GM23248 (cell line): ENCODE data around the gene POR. TPM values are rescaled to one million over a fixed set of nuclear protein-coding genes. Genes with fewer than 3 reads are reported as not detected.

ENCODE experiments used
- DNase-seq: peaks from one replicate; pipeline ENCODE4 v3.0.0-alpha.2; 2015
- H2AFZ ChIP-seq: fragments of 200-600 bp; sonication (generic); 2 replicates; pipeline ENCODE4 v1.6.1; 2016; ENCODE audit warnings: antibody characterized with exemption
- H3F3A ChIP-seq: fragments of 200-600 bp; sonication (generic); 2 replicates; pipeline ENCODE4 v1.6.1; 2016; ENCODE audit warnings: mild to moderate bottlenecking, antibody characterized with exemption, mixed run types; ENCODE audit not compliant: insufficient read depth
- H3K27ac ChIP-seq: fragments of 200-600 bp; sonication (generic); 2 replicates; pipeline ENCODE4 v1.5.1; 2016; ENCODE audit warnings: mild to moderate bottlenecking
- H3K27me3 ChIP-seq: fragments of 200-600 bp; sonication (generic); replicated peaks from 2 replicates; pipeline ENCODE4 v1.6.1; 2016; ENCODE audit warnings: mild to moderate bottlenecking; ENCODE audit not compliant: insufficient read depth
- H3K36me3 ChIP-seq: fragments of 200-600 bp; sonication (generic); 2 replicates; pipeline ENCODE4 v1.6.1; 2016; ENCODE audit warnings: low read depth, mild to moderate bottlenecking
- H3K4me1 ChIP-seq: fragments of 200-600 bp; sonication (generic); 2 replicates; pipeline ENCODE4 v1.6.1; 2016; ENCODE audit warnings: mild to moderate bottlenecking; ENCODE audit not compliant: insufficient read depth
- H3K4me2 ChIP-seq: fragments of 200-600 bp; sonication (generic); one replicate; pipeline ENCODE4 v1.6.1; 2016; ENCODE audit warnings: mild to moderate bottlenecking; ENCODE audit not compliant: unreplicated experiment
- H3K4me3 ChIP-seq: fragments of 200-600 bp; sonication (generic); 2 replicates; pipeline ENCODE4 v1.5.1; 2016; ENCODE audit warnings: mild to moderate bottlenecking
- H3K79me2 ChIP-seq: fragments of 200-600 bp; sonication (generic); 2 replicates; pipeline ENCODE4 v1.6.1; 2016; ENCODE audit warnings: mild to moderate bottlenecking; ENCODE audit not compliant: insufficient read depth
- H3K9ac ChIP-seq: fragments of 200-600 bp; sonication (generic); 2 replicates; pipeline ENCODE4 v1.6.1; 2016; ENCODE audit warnings: mild to moderate bottlenecking
- H3K9me2 ChIP-seq: fragments of 200-600 bp; sonication (generic); 2 replicates; pipeline ENCODE4 v1.6.1; 2016; ENCODE audit warnings: mixed run types, mild to moderate bottlenecking, moderate library complexity; ENCODE audit not compliant: insufficient read depth
- H3K9me3 ChIP-seq: fragments of 200-600 bp; sonication (generic); one replicate; pipeline ENCODE4 v1.6.1; 2017; ENCODE audit warnings: low read depth
- H4K20me1 ChIP-seq: fragments of 200-600 bp; sonication (generic); 2 replicates; pipeline ENCODE4 v1.6.0; 2016; ENCODE audit not compliant: insufficient read depth
- EZH2 ChIP-seq: fragments of 200-600 bp; sonication (generic); IDR thresholded peaks from 2 replicates; pipeline ENCODE4 v1.6.1; 2018; ENCODE audit warnings: antibody characterized with exemption, mild to moderate bottlenecking; ENCODE audit not compliant: insufficient read depth, poor library complexity, severe bottlenecking
- EZH2phosphoT487 ChIP-seq: fragments of 200-600 bp; sonication (generic); IDR thresholded peaks from 2 replicates; pipeline ENCODE4 v1.6.1; 2018; ENCODE audit warnings: antibody characterized with exemption, moderate library complexity, mild to moderate bottlenecking, low read depth; ENCODE audit not compliant: insufficient read depth
- WGBS, 2 experiments: methylation state at CpG; one replicate each; pipeline ENCODE4 v1.1.6; 2015 to 2017; ENCODE audit warnings: low lambda C conversion rate in 2 of 2, low coverage in 1 of 2; ENCODE audit errors: missing lambda C conversion rate in 2 of 2; 5-methylcytosine and 5-hydroxymethylcytosine counted together
- in situ Hi-C: fragments of 300-500 bp; cut with MboI; formaldehyde crosslinking; loops from 2 replicates; pipeline ENCODE4 v1.15.0; 2020
- microRNA-seq: library from miRNA; unstranded; fragments of <30 nt; microRNA quantifications from one replicate; pipeline ENCODE4, GENCODE V29; 2016; ENCODE audit warnings: borderline number of aligned reads
- polyA plus RNA-seq: library from polyadenylated mRNA; unstranded; fragments of >200 nt; fragmentation: Nextera tagmentation; extraction: Ambion mirVana; gene quantifications from 2 replicates; pipeline ENCODE4 v1.2.1, GENCODE V29; 2016
- small RNA-seq: library from RNA; depleted of rRNA; stranded (forward); fragments of <200 nt; gene quantifications from one replicate; pipeline ENCODE3, GENCODE V24; 2014; ENCODE audit warnings: low read depth, low replicate concordance
- total RNA-seq: library from RNA; depleted of rRNA; stranded (reverse); fragments of >200 nt; shearing (Covaris generic); gene quantifications from 2 replicates; pipeline ENCODE4 v1.2.3, GENCODE V29; 2014; rRNA removed

POR gene
- total and polyA plus RNA-seq, 2 experiments from 2014 or later: 42.7 to 58.6 TPM

GRCh38 chr7:76031964-76032363, 117.0 kb downstream of the POR start:
- in situ Hi-C loops: no loop called here
- Histone ChIP-seq H2AFZ (no peak overlapping the region), H3K36me3 (no peaks in the 10 kb centered on the region), H3K9me3 (no peaks in the 10 kb centered on the region), H3K79me2 (peaks cover 17% of the 10 kb centered on the region; the same call in 1 of the 2 replicates), H3K27ac (no peak overlapping the region), H3K4me2 (no peak overlapping the region), H3K9me2 (no peaks in the 10 kb centered on the region), H3K4me3 (no peak overlapping the region), H3F3A (no peaks in the 10 kb centered on the region), H3K27me3 (no peaks in the 10 kb centered on the region), H4K20me1 (no peaks in the 10 kb centered on the region), H3K9ac (no peak overlapping the region), H3K4me1 (peaks cover under 1% of the 10 kb centered on the region; the same call in 1 of the 2 replicates)
- no peak for DNase-seq
- WGBS, 2 experiments: 90 to 100% methylated on average over 1 of the region's 1 CpG
- TF ChIP-seq EZH2: no peak
- TF ChIP-seq EZH2phosphoT487: no peak

Small RNAs within 50 kb of the gene (microRNA-seq; reads per million reads assigned to microRNA genes)
- gene MIR4651: 1.5 reads per million

Small RNAs within 50 kb of the gene (small RNA-seq; reads per million reads assigned to genes)
- 0.19 reads per million for gene SNORA14A

Other genes with a start within 250 kb of the POR start
- 12.8 and 13.6 TPM in 2 replicates for gene HIP1, start 176.2 kb upstream of the POR start, total RNA-seq
- gene HIP1, start 176.2 kb upstream of the POR start, polyA plus RNA-seq: 6.1 and 6.2 TPM in 2 replicates
- not detected in 2 replicates for gene CCL26, start 142.9 kb upstream of the POR start, total RNA-seq
- gene CCL26, start 142.9 kb upstream of the POR start, polyA plus RNA-seq: 2.2 and 2.3 TPM in 2 replicates
- not detected in 2 replicates for gene CCL24, start 101.3 kb upstream of the POR start, total RNA-seq
- gene CCL24, start 101.3 kb upstream of the POR start, polyA plus RNA-seq: not detected in 2 replicates
- 28.1 and 35.5 TPM in 2 replicates for gene RHBDD2, start 36.1 kb upstream of the POR start, total RNA-seq
- gene RHBDD2, start 36.1 kb upstream of the POR start, polyA plus RNA-seq: 61.0 and 62.2 TPM in 2 replicates
- gene TMEM120A, start 79.4 kb downstream of the POR start, total RNA-seq: 8.2 and 25.1 TPM in 2 replicates
- gene TMEM120A, start 79.4 kb downstream of the POR start, polyA plus RNA-seq: 46.9 and 47.1 TPM in 2 replicates
- 31.5 and 42.5 TPM in 2 replicates for gene STYXL1, start 132.8 kb downstream of the POR start, total RNA-seq
- 51.8 and 54.7 TPM in 2 replicates for gene STYXL1, start 132.8 kb downstream of the POR start, polyA plus RNA-seq
- gene MDH2, start 133.0 kb downstream of the POR start, total RNA-seq: 71.7 and 72.4 TPM in 2 replicates
- gene MDH2, start 133.0 kb downstream of the POR start, polyA plus RNA-seq: 227 and 250 TPM in 2 replicates